HG02973 (cell line): Measurements from ENCODE around the gene LEF1.
A peak's percentile ranks its signal among the peaks of the same experiment; 100 is the strongest.

Source experiments
- ATAC-seq: cut with Tn5 transposase; IDR thresholded peaks from one replicate; pipeline ENCODE4 v1.9.1; 2021; ENCODE audit warnings: moderate library complexity; ENCODE audit not compliant: unreplicated experiment

Gene LEF1

DNA sequence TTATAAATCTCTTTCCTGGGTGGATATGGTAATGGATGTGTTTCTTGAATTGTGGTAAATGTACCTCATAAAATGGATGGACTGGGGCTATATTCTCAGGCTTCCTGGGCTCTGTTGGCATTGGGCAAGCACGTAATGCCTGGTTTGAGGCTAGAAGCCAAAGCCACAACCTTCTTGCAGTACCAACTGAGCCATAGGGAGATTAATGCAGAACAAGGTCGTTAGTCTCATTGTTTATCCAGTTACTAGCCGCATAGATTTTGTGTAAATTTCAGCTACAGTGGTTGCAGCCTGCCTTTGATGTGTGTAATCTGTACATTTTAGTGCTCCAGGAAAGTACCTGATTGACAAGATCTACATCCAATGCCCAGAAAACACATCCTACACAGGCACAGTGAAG lies 7.2 kb upstream of the LEF1 start:
- ATAC-seq = no peak

DNA sequence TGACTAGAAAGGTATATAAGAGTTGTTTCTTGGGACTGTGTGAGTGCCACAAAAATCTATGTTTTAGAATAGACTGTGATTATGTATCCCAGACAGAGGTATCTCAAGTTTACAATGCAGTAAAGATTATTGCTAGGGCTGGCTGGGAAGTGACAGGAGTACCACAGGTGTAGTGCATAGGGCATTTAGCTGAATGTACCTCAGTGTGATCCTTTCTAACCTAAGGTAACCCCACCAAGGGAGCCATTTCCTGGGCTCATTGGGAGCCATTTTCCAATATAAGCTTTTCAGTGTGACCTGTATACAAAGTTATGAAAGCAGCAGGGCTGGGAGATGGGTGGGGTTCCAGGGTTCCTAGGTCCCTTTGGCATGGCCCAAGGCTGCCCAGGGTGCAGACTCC lies 6.1 kb upstream of the LEF1 start:
- no peak for ATAC-seq

DNA sequence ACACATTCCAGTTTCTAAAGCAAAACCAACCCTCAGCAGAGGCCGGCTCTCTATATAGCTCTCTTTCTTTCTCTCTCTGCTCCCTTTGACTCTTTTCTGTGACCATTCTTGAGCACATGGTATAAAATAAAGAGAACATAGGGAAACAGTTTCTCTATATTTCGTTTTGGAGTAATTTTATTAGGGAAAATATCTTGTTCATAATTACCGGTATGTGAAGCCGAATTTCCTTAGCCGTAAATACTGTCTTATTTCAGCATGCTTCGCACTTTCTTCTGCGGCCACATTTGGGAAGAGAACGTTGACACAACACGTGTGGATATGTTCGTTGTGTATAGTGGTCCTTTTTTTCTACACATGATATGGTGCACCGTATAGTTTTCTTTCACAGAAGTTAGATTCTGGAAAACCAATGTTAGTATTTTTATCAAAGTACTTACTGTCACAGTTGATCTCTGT lies 4.9 kb upstream of the LEF1 start:
- ATAC-seq = no peak

DNA sequence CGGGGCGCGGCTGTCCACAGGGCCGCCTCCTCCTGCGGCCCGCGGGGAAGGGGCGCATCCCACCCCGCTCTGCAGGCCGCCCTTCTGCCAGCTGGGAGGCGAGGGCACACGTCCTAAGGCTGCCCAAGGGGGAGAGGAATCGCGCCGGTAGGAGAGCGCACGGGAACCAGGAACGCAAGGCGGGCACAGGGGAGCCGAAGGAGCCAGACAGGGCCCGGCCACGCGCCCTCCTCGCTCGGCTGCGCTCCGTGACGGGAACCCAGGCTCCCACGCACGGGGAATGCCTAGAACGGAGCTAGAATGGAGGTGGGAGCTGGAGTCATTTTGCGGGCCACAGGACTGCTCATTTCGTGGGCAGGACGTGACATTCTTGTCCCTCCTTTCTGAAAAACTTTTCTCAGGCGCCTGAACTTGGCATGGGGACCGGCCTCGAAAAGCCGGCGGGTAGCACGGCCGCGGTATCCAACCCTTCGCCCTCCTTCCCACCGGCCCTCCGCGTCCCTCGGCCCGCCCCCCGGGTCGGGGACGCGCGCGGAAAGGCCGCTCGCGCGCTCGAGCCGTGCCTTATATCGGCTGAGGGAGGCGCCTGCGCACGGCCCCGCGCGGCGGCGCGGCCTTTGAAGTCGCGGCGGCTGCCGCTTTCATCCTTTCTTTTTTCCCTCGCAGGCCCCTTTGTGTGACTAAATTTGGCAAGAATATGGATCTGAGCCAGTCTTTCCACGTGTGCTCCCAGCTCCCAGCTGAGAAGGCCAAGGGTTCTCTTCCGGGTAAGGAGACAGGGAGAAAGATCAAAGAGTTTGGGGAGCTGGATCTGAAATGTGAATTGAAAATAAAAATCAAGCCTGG lies 4.2 kb upstream of the LEF1 start:
- peak; percentile 36 for ATAC-seq

DNA sequence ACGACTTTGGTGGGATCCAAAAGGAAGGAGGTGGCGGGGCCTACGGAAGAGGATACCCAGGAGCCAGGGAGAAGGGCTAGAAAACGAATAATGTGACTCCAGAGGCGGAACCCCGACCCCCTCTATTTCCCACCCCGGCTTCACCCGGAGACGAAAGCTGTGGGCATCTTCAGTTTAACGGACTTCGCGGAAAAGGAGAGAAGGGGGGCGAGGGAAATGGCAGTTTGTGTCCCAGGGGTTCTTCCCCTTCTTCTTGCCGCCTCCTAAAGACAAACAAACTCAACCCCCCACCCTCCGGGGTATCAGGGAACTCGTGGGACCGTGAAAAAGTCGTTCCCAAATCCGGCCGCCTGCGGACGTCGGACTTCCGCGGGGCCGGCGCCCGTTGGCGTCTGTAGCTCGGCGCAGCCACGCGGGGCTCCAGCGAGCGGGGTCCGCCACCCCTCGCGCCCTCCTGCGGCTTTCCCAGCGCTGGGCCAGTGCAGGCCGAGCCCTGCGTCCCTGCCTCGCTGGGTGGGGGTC lies 3.6 kb upstream of the LEF1 start:
- no peak for ATAC-seq

DNA sequence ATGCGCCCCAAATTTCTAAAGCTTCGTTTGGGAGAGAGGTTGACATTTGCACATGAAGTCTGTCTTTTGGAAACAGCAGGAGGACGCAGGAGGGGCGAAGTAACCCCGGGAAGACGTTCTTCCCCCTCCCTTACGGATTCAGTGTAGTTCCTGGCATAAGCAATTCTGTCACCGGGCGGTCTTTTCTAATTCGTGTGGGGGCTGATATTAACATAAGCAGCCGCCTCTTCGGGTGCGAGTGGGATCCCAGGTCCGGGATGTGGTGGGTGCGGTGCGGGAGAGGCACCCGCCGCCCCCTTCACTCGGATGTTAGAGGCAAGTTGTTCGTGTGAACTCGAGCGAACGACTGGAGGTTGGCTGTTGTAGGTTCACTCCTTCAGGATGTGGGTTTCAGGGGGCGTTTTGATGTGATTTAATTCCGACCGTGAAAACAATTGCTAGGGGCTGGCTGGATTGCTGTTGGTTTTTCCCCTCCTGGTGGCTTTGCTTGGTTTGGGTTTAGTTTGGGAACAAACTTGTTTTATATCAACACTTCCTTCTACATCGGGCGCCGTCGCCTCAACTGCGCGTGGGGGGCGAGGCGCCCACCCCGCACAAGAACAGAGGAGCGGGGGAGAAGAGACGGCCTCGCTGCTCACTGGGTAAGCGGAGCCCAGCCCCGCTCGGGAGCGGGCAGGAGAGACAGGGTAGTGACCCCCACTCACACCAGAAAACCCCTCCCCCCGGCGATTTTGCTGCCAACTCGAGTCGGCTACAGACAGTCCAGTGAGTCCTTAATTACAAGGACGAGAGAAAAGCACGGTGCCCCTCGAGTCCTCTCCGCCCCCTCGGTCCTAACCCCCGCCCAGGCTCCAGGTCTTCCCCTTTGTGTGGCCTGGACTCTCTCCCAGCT lies 2.9 kb upstream of the LEF1 start:
- ATAC-seq = no peak

DNA sequence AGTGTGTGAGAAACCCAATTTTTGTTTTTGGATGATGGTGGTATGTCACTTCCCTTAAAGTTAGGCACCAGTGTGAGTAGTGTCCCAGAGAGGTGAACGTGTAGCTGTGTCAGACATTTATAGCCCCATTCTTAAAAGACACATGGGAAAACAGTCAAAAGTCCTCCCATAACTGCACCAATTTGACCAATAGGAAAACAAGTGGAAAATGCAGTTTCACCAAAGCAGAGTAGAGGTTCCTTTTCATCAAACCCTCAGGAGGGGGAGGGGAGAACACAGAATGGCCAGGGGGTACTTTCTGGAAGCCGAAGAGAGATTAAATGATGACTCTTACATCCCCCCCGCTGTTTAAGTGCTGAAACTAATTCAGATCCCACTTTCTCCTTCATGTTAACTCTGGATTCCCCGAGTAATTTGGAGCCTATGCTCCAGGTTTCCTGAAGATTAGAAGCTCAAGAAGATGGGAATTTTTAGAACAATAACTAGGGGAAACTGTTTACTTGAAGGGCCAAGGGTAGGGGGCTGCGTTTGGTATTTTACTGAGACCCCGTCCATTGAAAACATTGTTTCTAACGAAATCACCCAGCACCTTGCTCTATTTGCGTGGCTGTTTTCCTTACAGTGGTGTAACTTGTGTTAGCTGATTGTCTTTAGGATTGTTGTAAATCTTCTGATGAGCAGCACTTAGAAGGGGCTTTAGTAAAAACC lies 2.1 kb upstream of the LEF1 start:
- ATAC-seq = no peak

DNA sequence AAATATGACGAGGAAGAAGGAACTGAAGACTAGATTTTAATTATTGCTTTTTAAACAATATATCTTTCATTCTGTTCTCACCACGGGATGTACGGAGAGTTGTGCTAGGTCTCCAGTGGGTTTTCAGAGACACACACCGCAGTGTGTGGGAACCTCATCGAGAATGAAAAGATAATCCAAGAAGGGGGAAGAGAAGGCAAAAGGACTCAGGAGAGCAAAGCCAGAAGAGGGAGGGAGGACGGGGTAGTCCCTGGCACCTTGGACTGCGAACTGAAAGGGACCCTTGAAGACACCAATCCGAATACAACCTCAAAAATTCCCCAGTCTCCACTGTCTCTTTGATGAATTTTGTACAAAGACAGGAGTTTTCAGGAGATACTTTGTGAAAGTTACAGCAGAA lies 932 bp upstream of the LEF1 start:
- ATAC-seq = no peak

DNA sequence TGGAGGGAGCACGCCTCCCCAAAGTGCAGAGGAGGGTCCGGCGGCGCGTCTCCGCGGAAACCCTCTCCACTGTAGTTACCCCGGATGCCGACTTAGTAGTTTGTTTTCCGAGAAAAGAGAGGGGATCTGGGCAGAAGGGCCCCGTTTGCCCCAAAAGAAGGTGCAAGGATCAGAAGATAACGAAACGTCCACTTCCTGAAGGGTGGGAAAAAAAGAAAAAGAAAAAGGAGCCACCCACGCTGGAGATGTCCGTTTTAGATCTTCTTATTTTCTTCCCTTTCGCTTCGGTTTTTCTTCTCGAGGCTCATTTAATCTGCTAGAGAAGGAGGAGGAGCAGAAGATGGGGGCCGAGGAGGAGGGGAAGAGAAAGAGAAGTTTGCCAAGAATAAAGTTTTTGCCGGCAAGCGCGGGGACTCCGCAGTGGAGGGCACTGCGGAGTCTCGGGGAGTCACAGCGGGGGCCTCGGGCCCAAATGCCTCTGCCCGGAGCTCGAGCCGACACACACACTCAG lies 517 bp downstream of the LEF1 start:
- no peak for ATAC-seq

DNA sequence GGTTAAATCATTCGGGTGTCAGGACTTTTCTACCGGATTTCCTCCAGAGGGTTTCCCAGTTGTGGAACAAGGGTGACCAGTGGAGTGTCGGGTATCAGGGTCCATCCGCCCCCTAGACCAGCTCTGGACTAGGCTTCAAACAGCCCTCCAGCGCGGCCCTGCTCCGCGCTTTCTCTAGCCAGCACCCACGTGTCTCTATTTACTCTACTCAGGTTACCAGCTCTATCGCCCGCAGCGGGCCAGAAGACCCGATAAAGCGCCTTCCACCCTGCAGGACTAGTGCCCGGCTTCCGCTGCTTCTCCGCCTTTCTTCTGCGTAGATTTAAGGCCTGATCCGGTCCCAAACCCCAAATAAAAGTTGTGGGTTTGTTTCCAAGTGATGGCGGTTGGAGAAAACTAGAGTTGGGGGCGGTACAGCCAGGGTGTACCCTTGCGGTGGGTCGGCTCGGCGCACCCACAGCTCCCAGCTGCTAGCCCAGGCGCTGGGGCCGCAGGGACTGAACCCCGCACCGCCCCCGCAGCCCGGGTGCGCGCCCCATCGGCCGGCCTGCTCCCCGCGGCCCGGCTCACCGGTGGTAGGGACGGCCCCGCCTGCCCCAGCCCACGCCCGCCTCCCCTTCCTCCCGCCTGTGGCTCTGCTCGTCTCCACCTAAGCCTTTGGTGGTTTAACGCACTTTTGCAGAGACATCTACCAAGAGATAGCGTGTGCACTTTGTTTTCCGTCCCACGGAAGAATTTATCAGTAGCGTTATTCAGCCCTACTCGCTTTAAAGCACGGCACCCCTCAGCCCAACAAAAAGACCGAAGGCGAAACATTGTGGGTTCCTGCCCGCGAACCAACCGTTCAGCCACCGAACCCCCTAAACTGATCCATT lies 2.1 kb downstream of the LEF1 start:
- no peak for ATAC-seq

DNA sequence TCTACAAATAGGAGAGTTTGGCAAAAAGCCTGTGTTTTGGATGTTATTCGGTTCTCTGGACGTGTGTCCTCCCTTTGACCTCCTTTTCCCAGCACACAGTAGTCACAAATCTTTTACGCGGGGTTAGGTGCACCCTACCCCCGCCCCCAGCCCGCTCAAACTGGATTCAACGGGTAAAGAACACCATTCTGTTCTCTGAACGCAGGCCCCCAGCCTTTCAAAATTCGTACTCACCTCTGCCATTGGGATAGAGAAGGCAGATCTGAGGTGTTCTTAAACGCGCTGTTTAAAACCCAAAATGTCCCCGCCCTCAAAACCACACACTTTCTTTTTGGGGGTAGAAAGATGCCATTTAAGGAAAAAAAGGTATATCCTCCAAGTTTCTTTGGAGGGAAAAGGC lies 2.7 kb downstream of the LEF1 start:
- no peak for ATAC-seq

DNA sequence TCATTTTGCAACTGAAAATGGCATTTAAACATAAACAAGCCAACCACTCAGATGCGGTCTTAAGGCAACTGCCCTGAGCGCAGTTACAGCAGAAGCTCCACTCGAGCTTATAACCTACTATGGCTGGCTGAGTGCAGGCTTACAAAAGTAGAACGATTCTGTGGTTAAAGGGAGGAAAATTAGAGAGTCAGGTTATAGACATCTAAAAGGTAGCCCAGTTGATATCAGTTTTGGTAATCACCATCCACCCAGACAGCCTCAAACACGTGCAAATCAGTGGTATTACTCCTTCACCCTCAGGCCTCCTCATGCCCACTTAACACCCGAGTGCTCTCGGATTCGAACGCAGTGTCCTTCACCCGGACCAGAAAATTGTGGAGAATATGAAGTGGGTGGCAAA lies 3.1 kb downstream of the LEF1 start:
- ATAC-seq = no peak

DNA sequence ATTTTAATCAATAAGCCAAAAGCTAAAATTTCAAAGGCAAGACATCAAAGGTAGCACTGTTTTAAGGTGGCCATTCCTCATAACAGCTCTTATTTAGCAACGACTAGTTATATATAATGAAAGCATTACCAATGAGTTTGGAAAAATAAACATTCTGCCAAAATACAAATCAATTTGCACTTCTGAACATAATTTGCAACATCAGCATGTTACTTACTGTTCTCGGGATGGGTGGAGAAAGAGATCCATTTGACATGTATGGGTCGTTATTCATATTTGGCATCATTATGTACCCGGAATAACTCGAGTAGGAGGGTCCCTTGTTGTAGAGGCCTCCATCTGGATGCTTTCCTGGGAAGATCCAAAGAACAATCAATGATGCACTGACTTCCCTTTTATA lies 5.4 kb downstream of the LEF1 start:
- ATAC-seq = no peak

DNA sequence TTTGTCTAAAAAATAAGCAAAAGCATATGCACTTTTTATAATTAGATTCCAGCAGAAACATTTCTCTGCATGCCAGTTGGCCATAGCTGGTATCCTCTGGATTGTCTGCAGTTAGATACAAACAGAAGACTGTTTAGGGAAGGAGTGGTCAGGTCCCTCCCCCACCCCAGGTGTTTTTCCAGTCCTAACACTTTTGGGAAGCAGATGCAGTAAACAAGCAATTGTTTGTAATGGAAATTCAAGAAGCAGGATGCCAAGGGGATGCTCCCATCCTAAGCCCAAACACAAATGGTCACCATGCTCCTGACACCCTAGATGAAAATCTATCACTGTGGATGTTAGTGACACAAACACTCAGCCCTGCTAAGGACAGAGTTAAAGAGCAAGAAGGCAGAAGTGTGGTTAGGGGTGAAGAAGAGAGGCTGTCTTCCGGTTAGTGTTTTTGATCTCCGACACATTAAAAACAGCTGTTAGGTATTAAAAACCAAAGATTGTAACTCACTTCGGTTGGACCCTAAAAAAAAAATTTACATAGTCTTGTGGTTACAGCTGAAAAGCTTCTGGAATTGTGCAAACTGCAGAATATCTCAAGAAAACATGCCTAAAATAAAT lies 7.9 kb downstream of the LEF1 start:
- no peak for ATAC-seq

DNA sequence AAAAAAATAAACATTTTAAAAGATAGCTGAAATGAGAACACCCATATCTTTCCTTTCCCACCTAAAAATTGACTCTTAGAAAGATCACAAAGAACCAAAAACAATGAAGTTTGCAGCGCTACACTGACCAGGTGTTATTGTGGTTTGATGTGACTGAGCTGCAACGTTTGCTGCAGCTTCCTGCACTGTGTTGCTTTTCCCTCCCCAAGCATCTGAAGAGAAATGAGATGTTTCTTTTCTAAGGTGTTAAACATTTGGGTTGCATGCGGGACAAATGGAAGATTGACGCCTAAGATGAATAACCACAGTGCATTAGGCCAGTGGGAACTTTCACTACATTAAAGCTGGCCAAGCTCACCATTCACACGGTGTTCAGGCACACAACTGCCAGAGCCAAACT lies 8.9 kb downstream of the LEF1 start:
- no peak for ATAC-seq

DNA sequence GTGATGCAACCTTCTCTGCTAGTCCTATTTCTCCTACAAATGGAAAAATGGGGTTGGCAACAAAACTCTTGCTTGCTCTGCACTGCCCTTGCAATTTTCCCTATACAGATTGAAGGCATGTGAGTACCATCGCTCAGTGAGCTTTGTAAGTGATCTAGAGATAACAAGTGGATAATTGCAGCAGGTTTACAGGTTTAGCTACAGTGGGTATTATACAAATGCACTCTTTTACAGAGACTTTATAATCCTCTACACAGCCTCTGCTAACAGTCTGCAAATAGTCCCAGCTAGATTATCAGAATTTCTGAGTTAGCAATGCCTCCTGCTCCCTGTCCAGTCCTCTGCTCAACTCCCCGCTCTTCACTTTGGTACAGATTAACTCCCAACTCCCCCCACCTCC lies 11.1 kb downstream of the LEF1 start:
- no peak for ATAC-seq

DNA sequence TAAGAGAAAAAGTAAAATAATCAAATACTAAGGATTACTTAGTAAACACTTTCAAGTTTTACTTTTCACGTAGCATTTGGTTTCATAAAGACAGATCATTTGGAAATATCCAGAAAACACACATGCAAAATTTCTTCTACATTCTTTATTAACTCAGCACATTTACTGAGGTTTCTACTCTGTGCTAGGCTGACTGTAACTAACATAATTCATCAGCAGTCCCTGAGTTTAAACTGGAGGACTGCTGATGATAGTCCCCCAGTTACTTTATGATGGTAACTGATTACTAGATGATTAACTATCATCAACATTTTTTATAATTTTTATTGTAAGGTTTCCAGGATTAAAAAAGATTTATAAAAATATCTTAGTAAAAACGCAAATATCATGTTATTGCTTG lies 12.3 kb downstream of the LEF1 start:
- ATAC-seq = no peak

DNA sequence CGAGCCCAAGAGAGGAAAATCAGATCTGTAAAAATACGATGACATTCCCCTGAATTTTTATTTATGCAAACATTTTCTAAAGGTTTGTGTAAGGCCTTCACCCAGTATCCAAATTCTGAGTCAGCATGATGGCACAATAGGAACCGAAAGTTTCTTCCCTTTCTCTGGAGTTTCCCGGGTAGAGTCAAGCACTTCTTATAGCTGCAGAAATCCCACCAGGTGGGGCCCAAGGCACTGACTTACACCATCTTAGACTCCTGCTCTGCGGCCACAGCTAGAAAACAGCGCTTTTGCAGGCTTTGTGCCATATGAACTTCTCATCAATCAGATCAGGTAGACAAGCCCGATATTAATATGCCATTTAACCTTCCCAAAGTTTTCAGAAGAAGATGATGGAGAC lies 13.4 kb downstream of the LEF1 start:
- ATAC-seq = no peak

DNA sequence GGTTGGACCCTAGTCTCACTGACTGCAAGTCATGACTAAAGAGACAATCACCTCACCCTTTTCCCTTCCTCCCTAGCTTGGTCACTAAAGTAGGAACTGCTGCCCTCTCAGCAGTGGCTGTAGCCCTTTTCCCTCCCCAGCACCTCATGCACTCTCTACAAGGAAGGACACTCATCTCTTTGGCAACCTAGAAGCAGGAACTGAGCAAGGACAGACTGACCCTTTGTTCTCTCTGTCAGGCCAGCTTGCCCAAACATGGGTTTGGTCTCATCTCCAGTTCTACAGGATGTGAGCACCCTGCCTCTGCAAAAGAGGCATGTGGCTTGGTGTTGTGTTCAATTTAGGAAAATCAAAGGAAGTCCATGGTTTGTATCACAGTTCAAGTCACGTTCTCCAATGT lies 15.8 kb downstream of the LEF1 start:
- no peak for ATAC-seq
